HCT116 (cell line): Measurements from ENCODE around the gene UBAP1L. TPM values are rescaled to one million over a fixed set of nuclear protein-coding genes. Genes with fewer than 3 reads are reported as not detected.

ENCODE experiments used
- ATAC-seq: fragments of 200-7000 bp; cut with Tn5 transposase; 2 replicates; pipeline ENCODE4 v1.9.1; 2020; ENCODE audit warnings: mild to moderate bottlenecking, moderate library complexity
- BruUV-seq: library from RNA; stranded (reverse); fragments of 400-500 nt; replicated peaks from 2 replicates; lab custom pipeline; 2021; lab: Mats Ljungman, UMichigan
- CTCF ChIA-PET: fragments of 300-600 bp; sonication (Branson Sonifier 250); formaldehyde crosslinking; loops from one replicate; lab custom pipeline; 2021; ENCODE audit warnings: antibody characterized with exemption; lab: Charles Lee
- POLR2A ChIA-PET: fragments of 300-600, 350-600 bp; sonication (Branson Sonifier 250); formaldehyde crosslinking; loops from one replicate; lab custom pipeline; 2021; ENCODE audit warnings: antibody characterized with exemption; lab: Charles Lee
- RAD21 ChIA-PET, 2 experiments: fragments of 300-600 bp; sonication (Branson Sonifier 250); formaldehyde crosslinking; loops; one replicate each; lab custom pipeline; 2023; ENCODE audit warnings: low total read pairs in 2 of 2; ENCODE audit not compliant: uncharacterized antibody in 2 of 2, unreplicated experiment in 2 of 2, low non-redundant PET in 1 of 2; lab: Charles Lee
- DNase-seq: peaks from one replicate; pipeline ENCODE4 v3.0.0-alpha.2; 2010; ENCODE audit warnings: low read depth, low spot score
- H2AFZ ChIP-seq: fragments of 200-600 bp; shearing (Covaris generic), sonication (generic); 2 replicates; pipeline ENCODE4 v1.6.1; 2017; ENCODE audit warnings: low read depth, mixed run types, mixed read lengths, antibody characterized with exemption, low read length; ENCODE audit not compliant: poor library complexity, severe bottlenecking
- H3K27ac ChIP-seq: 2 replicates; pipeline ENCODE4 v1.5.1; 2012; ENCODE audit warnings: low read depth, low read length
- H3K27me3 ChIP-seq: fragments of 200-600 bp; sonication (generic); 2 replicates; pipeline ENCODE4 v1.6.1; 2016; ENCODE audit warnings: mixed run types, low read length, mixed read lengths; ENCODE audit not compliant: insufficient read depth
- H3K36me3 ChIP-seq, 2 experiments: fragments of 200-500 bp in 1 of 2; fragments of 200-600 bp in 1 of 2; sonication (Bioruptor generic) in 1 of 2; sonication (generic) in 1 of 2; 2 replicates each; pipeline versions ENCODE4 v1.5.1 to v1.6.1; 2014 to 2016; ENCODE audit warnings: low read length in 2 of 2, inconsistent platforms in 1 of 2, mixed read lengths in 1 of 2, mixed run types in 1 of 2; ENCODE audit not compliant: insufficient read depth in 2 of 2, control insufficient read depth in 1 of 2
- H3K4me1 ChIP-seq, 2 experiments: fragments of 200-600 bp in 1 of 2; sonication (generic) in 1 of 2; 2 replicates each; pipeline versions ENCODE4 v1.5.1 to v1.6.1; 2012 to 2017; ENCODE audit warnings: low read length in 2 of 2, inconsistent platforms in 1 of 2, mild to moderate bottlenecking in 1 of 2, mixed read lengths in 1 of 2, mixed run types in 1 of 2, moderate library complexity in 1 of 2; ENCODE audit not compliant: insufficient read depth in 2 of 2, control insufficient read depth in 1 of 2
- H3K4me2 ChIP-seq: fragments of 200-600 bp; sonication (generic); 2 replicates; pipeline ENCODE4 v1.6.1; 2017; ENCODE audit warnings: mixed run types, low read length, mixed read lengths
- H3K4me3 ChIP-seq, 2 experiments: fragments of 200-600 bp in 1 of 2; sonication (generic) in 1 of 2; replicated peaks in 1 of 2; 2 replicates each; pipeline ENCODE4 v1.5.1; 2011 to 2016; ENCODE audit warnings: low read length in 2 of 2, control low read depth in 1 of 2, low read depth in 1 of 2, mild to moderate bottlenecking in 1 of 2, mixed read lengths in 1 of 2, mixed run types in 1 of 2
- H3K79me2 ChIP-seq: fragments of 200-600 bp; sonication (generic); 2 replicates; pipeline ENCODE4 v1.6.1; 2017; ENCODE audit warnings: mild to moderate bottlenecking, mixed run types, low read length, moderate library complexity, mixed read lengths; ENCODE audit not compliant: insufficient read depth
- H3K9ac ChIP-seq: fragments of 200-600 bp; sonication (generic); 2 replicates; pipeline ENCODE4 v1.6.1; 2016; ENCODE audit warnings: low read length, mixed read lengths
- H3K9me2 ChIP-seq: fragments of 200-600 bp; sonication (generic), shearing (Covaris generic); 2 replicates; pipeline ENCODE4 v1.6.1; 2017; ENCODE audit warnings: mixed run types, mild to moderate bottlenecking, moderate library complexity; ENCODE audit not compliant: insufficient read depth
- H3K9me3 ChIP-seq, 2 experiments: fragments of 200-500 bp in 1 of 2; fragments of 200-600 bp in 1 of 2; sonication (Bioruptor generic) in 1 of 2; sonication (generic) in 1 of 2; 2 replicates each; pipeline ENCODE4 v1.6.1; 2014 to 2017; ENCODE audit warnings: low read length in 2 of 2, mixed read lengths in 2 of 2, inconsistent platforms in 1 of 2, low read depth in 1 of 2, mild to moderate bottlenecking in 1 of 2, mixed run types in 1 of 2, moderate library complexity in 1 of 2; ENCODE audit not compliant: control insufficient read depth in 1 of 2, insufficient read depth in 1 of 2
- H4K20me1 ChIP-seq: fragments of 200-600 bp; sonication (generic), shearing (Covaris generic); 2 replicates; pipeline ENCODE4 v1.6.1; 2017; ENCODE audit warnings: mixed run types, mild to moderate bottlenecking, moderate library complexity; ENCODE audit not compliant: insufficient read depth
- CBX3 ChIP-seq: IDR thresholded peaks from 2 replicates; pipeline ENCODE4 v1.6.1; 2012; ENCODE audit warnings: low read depth
- EGR1 ChIP-seq: IDR thresholded peaks from 2 replicates; pipeline ENCODE4 v1.6.1; 2012; ENCODE audit warnings: low read depth
- ELF1 ChIP-seq: IDR thresholded peaks from 2 replicates; pipeline ENCODE4 v1.6.1; 2012; ENCODE audit warnings: low read depth, borderline replicate concordance
- EZH2 ChIP-seq: fragments of 200-600 bp; sonication (generic); IDR thresholded peaks from 2 replicates; pipeline ENCODE4 v1.6.1; 2017; ENCODE audit warnings: antibody characterized with exemption, mixed run types
- EZH2phosphoT487 ChIP-seq: fragments of 200-600 bp; IDR thresholded peaks from 2 replicates; pipeline ENCODE4 v1.6.1; 2018; ENCODE audit warnings: antibody characterized with exemption, borderline replicate concordance
- FOSL1 ChIP-seq: IDR thresholded peaks from 2 replicates; pipeline ENCODE4 v1.6.1; 2012; ENCODE audit warnings: low read depth
- JUND ChIP-seq: IDR thresholded peaks from 2 replicates; pipeline ENCODE4 v1.6.1; 2012
- POLR2A ChIP-seq: IDR thresholded peaks from 2 replicates; pipeline ENCODE4 v1.7.0; 2011; ENCODE audit warnings: borderline replicate concordance; ENCODE audit not compliant: insufficient read depth, insufficient read length; ENCODE audit errors: extremely low read depth
- POLR2AphosphoS5 ChIP-seq: IDR thresholded peaks from 2 replicates; pipeline ENCODE4 v1.6.1; 2011; ENCODE audit warnings: mild to moderate bottlenecking, low read depth, low read length, moderate library complexity
- SRF ChIP-seq: IDR thresholded peaks from 2 replicates; pipeline ENCODE4 v1.6.1; 2012; ENCODE audit warnings: low read depth
- TCF7L2 ChIP-seq: IDR thresholded peaks from 2 replicates; pipeline ENCODE4 v1.7.0; 2011; ENCODE audit warnings: borderline replicate concordance, inconsistent platforms; ENCODE audit not compliant: insufficient read depth, insufficient read length; ENCODE audit errors: extremely low read depth
- intact Hi-C: fragments of 100-400 bp; cut with micrococcal nuclease; formaldehyde crosslinking; loops from 2 replicates; pipeline ENCODE4 v1.10.0; 2022
- total RNA-seq: library from RNA; stranded (reverse); gene quantifications from one replicate; pipeline ENCODE4 v1.2.1, GENCODE V29; 2021; ENCODE audit not compliant: unreplicated experiment
- TF ChIP-seq, protein P1 (sequence below): IDR thresholded peaks from 2 replicates; pipeline ENCODE4 v1.6.1; 2011; ENCODE audit warnings: mild to moderate bottlenecking, low read length, moderate library complexity; ENCODE audit not compliant: insufficient replicate concordance; ENCODE audit errors: extremely low read depth
- TF ChIP-seq, protein P2 (sequence below): IDR thresholded peaks from 2 replicates; pipeline ENCODE4 v1.6.1; 2012

Gene UBAP1L
- total RNA-seq, 1 experiment from 2014 or later, result 4.0 TPM

DNA sequence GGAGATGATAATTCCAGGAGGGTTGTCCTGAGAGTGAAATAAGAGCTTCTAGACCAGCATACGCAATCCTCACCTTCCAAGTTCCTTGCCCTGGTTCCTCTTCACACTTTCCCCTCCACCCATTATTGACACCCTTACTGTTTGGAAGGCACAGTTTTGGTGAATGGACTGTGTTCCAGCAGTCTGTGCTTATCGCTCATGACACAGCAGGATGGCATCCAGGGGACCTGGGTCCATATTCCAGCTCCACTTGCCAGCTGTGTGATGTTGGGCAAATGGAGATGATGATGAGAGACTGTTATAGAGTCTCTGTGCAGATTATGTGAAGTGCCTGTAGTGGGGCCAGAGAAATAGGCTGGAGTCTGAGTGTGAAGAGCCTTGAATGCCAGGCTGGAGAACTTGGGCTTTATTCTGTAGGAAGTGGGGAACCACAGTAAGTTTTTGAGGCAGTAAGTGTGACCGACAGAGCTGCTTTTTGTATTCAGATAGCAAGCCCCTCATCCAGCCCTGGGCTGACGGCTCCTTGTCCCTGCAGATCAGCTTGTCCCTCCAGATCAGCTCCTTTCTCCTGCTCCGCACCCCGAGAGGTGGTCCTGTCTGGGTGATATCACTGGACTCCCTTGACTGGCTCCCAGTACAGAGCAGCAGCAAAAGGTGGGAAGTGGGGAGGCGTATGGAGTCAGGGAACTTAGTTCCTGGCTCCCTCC is 30.3 kb downstream of the UBAP1L start:
- Histone ChIP-seq H3K4me2 (no peak overlapping the region), H3K4me1 (peaks cover 0 to 5% of the 10 kb centered on the region in 2 experiments; a peak in 2 of 4 replicates), H4K20me1 (no peaks in the 10 kb centered on the region), H2AFZ (no peak overlapping the region), H3K9ac (no peak overlapping the region), H3K9me2 (no peaks in the 10 kb centered on the region), H3K27ac (no peak overlapping the region), H3K27me3 (peaks cover 7% of the 10 kb centered on the region; the same call in 1 of the 2 replicates), H3K4me3 (no peak overlapping the region), H3K9me3 (no peaks in the 10 kb centered on the region), H3K79me2 (no peaks in the 10 kb centered on the region), H3K36me3 (no peaks in the 10 kb centered on the region)
- intact Hi-C loops, result no loop called here
- CTCF ChIA-PET, result interaction anchor here (1.2 kb wide), 1 partner anchor 51 kb away, joined by 3 read pairs; no protein-coding TSS in a partner anchor
- no TSS peak for BruUV-seq
- RAD21 ChIA-PET, result no interaction called here
- TF ChIP-seq TCF7L2, result no peak
- TF ChIP-seq, protein P1, sequence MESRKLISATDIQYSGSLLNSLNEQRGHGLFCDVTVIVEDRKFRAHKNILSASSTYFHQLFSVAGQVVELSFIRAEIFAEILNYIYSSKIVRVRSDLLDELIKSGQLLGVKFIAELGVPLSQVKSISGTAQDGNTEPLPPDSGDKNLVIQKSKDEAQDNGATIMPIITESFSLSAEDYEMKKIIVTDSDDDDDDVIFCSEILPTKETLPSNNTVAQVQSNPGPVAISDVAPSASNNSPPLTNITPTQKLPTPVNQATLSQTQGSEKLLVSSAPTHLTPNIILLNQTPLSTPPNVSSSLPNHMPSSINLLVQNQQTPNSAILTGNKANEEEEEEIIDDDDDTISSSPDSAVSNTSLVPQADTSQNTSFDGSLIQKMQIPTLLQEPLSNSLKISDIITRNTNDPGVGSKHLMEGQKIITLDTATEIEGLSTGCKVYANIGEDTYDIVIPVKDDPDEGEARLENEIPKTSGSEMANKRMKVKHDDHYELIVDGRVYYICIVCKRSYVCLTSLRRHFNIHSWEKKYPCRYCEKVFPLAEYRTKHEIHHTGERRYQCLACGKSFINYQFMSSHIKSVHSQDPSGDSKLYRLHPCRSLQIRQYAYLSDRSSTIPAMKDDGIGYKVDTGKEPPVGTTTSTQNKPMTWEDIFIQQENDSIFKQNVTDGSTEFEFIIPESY, result no peak
- TF ChIP-seq, protein P2, sequence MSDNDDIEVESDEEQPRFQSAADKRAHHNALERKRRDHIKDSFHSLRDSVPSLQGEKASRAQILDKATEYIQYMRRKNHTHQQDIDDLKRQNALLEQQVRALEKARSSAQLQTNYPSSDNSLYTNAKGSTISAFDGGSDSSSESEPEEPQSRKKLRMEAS, result no peak
- TF ChIP-seq POLR2AphosphoS5, result no peak
- no peak for TF ChIP-seq EZH2
- no peak for TF ChIP-seq EGR1
- no peak for TF ChIP-seq ELF1
- no peak for TF ChIP-seq EZH2phosphoT487
- TF ChIP-seq POLR2A, result no peak
- TF ChIP-seq FOSL1, result no peak
- TF ChIP-seq CBX3, result no peak
- no peak for TF ChIP-seq SRF
- TF ChIP-seq JUND, result no peak
- DNase-seq, result no peak
- POLR2A ChIA-PET, result no interaction called here
- ATAC-seq, result no peak
